SKM-1 treated with dmso at 0.1 percent for 144 hours (cell line): Measurements from ENCODE around the gene KLHL2.

Source experiments
- DNase-seq: peaks from one replicate; lab custom pipeline; 2025; ENCODE audit not compliant: unreplicated experiment; lab: John Stamatoyannopoulos, UW

Gene KLHL2

DNA sequence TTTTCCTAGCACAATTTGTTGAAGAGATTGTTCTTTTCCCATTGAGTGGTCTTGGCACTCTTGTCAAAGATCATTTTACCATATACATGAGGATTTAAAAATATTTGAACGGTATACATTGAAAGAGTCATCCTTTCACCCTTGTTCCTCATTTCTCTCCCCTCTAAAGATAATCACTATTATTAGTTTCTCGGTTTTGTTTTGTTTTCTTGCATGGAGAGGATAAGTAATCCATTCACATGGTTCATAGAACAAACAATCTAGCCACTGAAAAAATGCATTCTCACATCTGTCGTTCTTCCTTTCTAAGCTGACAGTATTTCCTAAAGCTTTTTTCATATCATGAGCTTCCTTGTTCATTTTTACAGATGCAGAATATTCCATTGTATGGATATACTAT, 80.9 kb downstream of the KLHL2 start:
- no peak for DNase-seq

DNA sequence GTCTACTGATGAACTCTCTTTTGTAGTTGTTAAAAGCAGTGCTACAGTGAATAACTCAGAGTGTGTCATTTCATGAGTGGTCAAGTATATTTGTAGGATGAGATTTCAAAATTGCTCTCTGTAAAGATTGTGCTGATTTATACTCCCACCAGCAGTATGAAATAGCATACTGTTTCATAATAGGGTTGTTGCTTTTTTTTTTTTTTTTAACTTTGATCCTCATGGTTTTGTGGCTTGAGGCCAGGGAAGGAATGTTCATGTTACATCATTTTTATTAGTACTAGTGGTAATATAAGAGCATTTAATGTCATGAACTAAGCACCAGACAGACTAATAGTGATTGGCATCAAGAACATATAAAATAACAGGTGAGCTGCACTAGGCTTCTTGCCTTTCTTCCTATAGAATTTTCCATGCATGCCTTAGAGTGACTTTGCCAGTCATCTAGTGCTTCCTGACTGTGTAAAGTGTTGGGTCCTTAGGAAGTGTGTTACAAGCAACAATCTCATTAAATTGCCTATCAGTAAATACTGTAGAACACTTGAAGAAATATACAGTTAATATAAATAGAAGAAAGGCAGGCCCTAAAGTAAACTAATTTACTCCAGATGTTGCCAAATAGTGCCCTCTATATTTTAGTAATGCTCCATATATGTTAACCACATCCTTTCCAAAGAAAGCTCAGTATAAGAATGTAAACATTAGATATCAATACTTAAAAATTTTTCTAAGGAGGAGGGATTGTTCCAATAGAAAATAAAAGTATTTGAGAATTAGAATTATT, 81.5 kb downstream of the KLHL2 start:
- DNase-seq, result no peak

DNA sequence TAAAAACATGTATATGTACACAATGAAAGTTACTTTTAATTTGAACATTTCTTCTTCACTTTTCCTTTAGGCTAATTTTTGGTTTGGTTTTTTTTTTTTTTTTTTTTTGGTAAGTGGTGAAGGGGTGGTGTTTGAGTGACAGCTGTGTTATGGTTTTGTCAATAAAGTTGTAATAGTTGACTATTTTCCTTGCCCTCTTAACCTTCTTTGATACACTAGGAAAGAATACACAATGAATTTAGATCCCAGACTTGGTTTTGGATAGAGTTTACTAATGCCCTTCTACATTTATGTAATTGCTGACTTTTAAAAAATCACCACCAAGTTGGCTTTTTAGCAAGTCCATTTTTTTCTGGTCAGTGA, 82.0 kb downstream of the KLHL2 start:
- no peak for DNase-seq

- no peak for DNase-seq
Observed at GRCh38 chr4:165293061-165293460, 85.7 kb downstream of the KLHL2 start.

GRCh38 chr4:165293927-165294649, 86.7 kb downstream of the KLHL2 start:
- no peak for DNase-seq

- DNase-seq, result no peak
Observed at GRCh38 chr4:165294907-165295306, 87.5 kb downstream of the KLHL2 start.

GRCh38 chr4:165297626-165298025, 90.3 kb downstream of the KLHL2 start:
- DNase-seq, result no peak

DNA sequence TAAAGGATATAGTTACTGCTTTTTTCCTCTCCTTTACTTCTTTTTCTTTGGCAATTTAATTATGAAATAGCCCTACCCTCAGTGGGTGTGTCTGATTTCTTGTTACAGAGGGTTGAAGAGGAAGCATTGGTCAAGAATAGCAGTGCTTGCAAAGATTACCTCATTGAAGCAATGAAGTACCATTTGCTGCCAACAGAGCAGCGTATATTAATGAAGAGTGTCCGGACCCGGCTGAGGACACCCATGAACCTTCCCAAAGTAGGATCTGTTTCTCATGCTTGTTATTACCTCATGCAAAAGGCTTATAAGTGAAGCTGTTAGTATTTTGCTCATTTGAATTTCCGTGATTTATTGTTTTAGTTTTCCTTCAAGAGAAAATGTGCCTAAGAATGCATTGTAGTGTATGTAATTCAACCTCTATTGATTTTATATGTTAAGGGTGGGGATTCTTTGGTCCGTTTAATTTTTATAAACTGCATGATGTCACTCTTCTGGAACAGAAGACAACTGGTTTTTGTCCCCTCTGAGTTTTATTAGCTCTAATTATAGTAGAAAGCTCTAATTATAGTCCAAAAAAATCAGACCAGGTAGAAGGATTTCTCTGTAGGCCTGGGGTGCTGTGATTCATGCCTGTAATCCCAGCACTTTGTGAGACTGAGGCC, 92.2 kb downstream of the KLHL2 start:
- DNase-seq, result peak; percentile 56

DNA sequence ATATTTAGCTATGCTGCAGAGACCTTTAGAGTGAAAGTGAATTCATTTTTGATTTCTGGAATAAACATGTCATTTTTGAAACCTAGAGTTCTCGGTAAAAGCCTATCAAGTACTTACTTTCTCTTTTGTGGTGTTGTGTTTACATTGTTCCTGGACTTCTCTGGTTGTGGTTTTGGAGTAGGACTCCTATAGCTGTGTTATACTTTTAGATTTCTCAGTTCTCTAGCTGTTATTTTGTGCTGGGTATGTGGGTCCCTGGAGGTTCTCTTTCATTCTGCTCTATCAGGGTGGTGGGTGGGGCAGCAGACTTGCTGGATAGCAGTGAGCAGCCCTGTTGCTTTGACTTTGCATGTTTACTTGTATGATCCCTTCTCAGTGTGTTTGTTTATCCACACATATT, 94.5 kb downstream of the KLHL2 start:
- no peak for DNase-seq

- DNase-seq, result no peak
Observed at GRCh38 chr4:165302658-165303057, 95.3 kb downstream of the KLHL2 start.

- DNase-seq, result no peak
Observed at GRCh38 chr4:165308166-165308565, 100.8 kb downstream of the KLHL2 start.

DNA sequence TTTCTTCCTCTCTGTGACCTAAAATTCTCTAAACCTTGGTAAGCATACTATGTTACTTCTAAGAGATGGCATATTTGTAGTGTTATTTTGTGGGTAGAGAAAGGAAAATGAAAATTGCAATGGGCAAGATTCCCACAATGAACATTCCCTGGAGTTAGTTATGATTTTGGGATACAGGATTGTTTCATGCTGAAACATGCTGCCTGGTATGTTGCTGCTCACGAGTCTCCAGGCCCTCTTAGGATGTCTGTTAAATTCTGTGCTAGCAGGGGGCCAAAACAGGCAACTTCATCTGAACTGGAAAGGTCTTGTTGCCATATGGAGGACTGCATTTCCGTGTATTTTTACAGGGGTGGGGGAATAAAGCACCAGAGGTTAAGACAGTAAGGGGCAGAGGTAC, 101.2 kb downstream of the KLHL2 start:
- no peak for DNase-seq

GRCh38 chr4:165309456-165309855, 102.1 kb downstream of the KLHL2 start:
- no peak for DNase-seq

- no peak for DNase-seq
Observed at GRCh38 chr4:165312506-165312905, 105.1 kb downstream of the KLHL2 start.

DNA sequence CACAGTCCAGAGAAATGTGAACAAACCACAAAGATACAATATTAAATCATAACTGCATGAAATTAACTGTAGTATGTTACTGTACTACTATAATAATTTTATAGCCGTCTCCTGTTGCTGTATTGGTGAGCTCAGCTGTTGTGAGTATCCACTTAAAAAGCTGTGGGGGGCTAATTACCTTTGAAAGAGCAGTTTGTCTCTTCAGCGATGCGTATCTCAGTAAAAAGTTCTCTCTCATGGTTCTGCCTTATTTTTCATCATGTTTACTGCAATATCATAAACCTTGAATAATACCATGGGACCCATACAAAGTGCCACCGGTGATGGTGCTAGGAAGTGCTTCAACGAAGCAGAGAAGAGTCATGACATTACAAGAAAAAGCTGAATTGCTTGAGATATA, 111.7 kb downstream of the KLHL2 start:
- no peak for DNase-seq

- DNase-seq, result no peak
Observed at GRCh38 chr4:165319509-165319908, 112.1 kb downstream of the KLHL2 start.

GRCh38 chr4:165324236-165324917, 117.0 kb downstream of the KLHL2 start:
- no peak for DNase-seq

GRCh38 chr4:165324918-165325304, 117.5 kb downstream of the KLHL2 start:
- no peak for DNase-seq

DNA sequence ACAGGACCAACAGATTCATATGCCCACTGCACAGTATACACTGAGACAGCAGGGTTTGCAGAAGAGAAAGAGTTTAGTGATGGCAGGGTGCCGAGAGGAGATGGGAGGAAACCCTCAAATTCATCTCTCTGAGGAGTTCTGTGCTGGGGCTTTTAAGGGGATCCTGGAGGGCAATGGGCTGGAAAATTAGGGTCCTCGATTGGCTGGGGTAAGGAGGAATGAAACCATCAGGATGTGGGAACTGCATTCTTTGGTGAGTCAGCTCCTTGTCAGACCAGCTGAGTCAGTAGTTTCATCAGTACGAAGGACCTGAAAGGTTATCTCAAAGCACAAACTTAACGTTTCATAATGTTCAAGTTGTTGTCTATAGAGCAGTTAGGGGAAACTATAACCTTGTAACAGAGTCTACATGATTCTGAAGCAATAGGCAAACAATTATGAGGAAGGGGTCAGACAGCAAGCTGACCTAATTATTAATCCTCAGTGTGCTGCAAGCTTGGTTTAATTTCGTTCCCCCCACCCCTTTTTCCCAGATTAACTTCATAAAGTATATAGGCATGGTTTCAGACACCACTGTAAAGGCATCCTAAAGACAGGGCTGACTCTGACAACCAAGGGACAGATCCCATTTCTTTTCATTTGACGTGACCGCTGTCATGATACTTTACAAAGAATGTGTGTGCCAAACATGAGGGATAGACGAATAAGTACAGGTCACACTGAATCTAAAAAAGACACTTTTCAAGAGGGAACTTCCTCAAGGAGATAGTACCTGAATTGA, 118.6 kb downstream of the KLHL2 start:
- DNase-seq, result no peak

DNA sequence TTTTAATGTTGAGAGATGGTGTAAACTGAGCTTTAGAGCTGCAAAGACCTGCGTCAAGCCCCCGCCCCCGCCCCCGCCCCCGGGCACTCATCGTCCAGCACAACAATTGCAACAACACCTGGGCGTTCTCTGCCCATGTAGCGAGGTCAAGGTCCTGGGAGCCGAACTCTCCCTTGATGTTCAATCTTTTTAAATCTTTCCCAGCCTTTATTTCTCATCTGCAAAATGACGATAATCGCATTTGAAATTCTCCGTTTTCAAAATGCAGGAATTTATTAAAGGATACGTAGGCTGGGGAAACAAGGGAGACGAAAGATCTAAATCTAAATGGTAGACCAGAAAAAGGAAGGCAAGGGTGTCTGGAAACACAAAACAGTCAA, 119.5 kb downstream of the KLHL2 start:
- no peak for DNase-seq
